ENCODE results near the gene CC2D1A.

CC2D1A gene

GRCh38 chr19:13905634-13906520 lies at the start of gene CC2D1A, which contains the start of gene BRME1:
Gene CC2D1A, plus strand, starts transcription at chr19:13906201. Its CDS starts 241 bp downstream, at chr19:13906442.
Gene BRME1, minus strand, starts transcription at chr19:13906117. Its CDS starts 1,225 bp downstream, at chr19:13904892.
- peak; percentile 88 for DNase-seq (ENCODE audit: low read depth, low spot score)

GRCh38 chr19:13856497-13856896 lies 49.5 kb upstream of the CC2D1A start:
- DNase-seq (ENCODE audit: low read depth, low spot score), result no peak

DNA sequence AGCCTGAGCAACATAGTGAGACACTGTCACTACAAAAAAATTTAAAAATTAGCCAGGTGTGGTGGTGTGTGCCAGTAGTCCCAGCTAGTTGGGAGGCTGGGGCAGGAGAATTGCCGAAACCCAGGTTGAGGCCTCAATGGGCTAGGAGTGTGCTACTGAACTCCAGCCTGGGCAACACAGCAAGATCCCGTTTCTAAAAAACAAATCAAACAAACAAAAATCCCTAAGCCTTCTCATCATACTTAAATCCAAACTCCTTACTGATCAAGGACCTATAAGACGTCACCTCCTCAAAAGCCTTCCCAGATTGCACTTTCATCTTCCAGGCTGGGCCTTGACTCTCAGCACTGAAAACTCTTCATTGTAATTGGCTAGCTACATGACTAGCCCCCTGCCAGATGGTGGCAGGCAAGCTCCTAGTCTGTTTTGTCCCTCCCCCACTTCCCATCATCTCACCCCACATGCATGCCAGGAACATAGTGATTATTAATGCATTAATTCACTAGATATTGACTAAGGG lies 46.6 kb upstream of the CC2D1A start:
- DNase-seq (ENCODE audit: low read depth, low spot score), result no peak

DNA sequence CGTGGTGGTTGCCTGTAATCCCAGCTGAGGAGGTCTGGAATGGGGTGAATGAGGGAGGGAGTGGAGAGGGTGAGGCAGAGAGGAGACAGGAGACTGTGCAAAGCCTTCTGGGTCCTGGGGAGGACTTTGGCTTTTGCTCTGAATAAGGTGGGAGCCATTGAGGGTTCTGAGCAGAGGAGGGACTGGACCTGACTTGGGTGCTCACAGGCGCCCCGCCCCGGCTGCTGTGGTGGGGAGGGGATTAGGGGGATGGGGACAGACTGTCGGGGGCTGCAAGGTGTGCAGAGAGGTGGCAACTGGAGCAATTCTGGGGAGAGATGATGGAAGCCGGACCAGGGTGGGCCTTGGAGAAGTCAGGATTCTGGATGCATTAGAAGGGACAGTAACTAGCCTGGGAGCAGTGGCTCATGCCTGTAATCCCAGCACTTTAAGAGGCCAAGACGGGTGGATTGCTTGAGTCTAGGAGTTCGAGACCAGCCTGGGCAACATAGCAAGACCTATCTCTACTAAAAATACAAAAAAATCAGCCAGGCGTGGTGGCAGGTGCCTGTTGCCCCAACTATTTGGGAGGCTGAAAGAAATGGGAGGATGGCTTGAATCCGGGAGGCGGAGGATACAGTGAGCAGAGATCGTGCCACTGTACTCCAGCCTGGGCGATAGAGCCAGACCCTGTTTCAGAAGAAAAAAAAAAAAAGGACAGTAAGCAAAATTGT lies 45.2 kb upstream of the CC2D1A start:
- DNase-seq (ENCODE audit: low read depth, low spot score), result no peak

GRCh38 chr19:13861392-13861713 lies 44.6 kb upstream of the CC2D1A start:
- DNase-seq (ENCODE audit: low read depth, low spot score), result no peak

DNA sequence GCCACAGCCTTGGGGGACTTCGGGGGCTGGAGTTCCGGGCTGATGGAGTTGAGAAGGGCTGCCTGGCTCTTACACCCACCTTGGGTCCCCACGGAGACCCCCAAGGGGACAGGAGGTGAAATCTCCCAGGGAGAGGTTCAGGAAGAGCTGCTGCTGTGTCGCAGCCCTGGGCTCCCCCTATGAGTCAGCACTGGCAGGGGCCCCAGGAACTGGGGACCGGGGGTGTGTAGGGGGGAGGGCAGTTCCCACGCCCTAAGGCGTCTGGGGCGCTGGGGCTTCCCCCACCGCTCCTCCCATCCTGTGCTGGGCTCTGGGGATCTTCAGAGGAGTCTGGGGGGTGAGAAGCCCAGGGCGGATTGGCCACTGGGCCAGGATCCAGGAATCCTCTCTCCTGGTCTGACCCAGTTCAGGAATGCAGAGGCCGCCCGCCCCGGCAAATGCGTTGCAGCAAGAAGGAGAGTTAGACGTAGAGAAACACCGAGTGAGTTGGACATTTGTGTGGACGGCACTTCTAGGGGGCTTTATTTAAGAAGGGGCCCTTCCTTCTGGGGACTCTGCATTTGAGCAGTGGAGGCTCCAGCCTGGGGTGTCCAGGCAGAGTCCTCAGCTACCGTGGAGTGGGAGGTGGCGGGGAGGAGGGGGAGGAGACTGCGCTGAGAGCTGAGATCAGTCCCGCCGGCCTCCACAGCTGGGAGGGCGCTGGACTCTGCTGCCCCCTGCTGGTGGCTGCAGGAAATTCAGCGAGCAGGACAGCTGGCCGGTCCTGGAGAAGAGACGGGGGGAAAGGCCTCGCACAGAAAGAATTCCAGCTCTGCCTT lies 44.1 kb upstream of the CC2D1A start:
- DNase-seq (ENCODE audit: low read depth, low spot score), result peak; percentile 81

DNA sequence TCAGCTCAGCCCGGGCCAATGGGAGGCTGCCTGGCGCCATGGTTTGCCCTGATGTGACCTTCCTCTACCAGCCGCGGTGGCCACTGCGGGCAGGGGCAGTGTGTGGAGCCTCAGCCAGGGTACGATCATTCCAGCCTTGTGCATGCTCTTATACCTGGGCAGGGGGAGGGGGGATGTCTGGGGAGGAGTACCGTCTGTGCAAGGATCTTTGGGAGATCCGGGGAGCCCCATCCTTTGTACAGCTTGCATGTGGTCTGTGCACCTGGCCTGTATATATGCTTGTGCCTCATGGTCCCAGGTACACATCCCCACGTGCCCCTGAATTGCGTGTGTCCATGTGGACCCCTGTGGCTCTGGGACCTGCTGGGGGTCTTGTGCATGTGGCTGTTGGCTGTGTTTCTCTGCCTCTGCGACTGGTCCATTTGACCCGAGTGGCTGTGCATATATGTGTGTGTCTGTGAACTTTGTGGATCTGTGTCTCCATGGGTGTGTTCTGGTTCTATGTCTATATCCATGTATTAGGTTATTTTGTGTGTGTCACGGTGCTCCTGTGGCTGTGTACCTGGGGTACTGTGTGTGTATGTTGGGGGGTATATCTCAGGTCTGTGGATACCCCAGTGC lies 41.8 kb upstream of the CC2D1A start:
- DNase-seq (ENCODE audit: low read depth, low spot score), result no peak

DNA sequence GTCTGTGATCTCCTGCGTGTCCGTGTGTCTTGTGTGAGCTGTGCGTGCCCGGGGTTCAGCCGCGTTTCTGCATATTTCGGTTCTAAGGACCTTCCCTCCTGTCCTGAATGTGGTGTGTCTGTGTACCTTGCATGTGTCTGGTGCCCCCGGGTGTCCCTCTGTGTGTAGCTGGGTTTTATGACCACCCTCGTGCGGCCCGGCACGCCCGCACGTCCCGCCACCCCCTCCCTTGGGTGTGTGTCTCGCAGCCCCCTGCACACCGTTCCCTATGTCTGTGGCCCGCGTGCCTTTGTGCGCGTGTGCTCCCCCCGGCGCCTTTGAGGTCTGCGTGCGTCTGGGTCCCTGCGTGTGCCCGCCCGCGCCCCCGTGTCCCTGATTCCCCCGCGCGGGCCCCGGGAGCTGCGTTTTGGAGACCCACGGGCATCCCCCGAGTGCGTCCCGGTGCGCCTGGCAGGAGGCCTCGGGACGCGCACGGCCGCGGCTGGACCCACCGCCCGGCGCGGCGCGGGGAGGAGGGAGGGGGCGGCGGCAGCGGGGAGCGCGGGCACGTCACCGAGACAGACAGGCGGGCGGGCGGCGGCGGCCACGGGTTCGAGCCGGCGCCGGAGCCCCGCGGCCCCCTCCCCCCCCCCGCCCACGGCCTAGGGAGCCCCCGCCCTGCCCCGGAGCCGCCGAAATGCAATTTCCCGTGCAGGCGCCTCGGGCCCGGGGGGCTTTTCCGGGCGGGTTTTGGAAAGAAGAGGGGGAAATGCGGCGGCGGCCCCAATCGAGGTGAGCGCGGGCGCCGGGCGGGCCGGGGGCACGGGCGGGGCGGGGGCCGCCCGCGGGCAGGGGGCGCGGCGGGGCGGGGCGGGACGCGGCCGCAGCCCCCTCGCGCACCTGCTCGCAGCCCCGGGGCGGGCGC lies 41.1 kb upstream of the CC2D1A start:
- DNase-seq (ENCODE audit: low read depth, low spot score), result no peak

- DNase-seq (ENCODE audit: low read depth, low spot score), result no peak
Measured at GRCh38 chr19:13865571-13866462, 40.2 kb upstream of the CC2D1A start.

DNA sequence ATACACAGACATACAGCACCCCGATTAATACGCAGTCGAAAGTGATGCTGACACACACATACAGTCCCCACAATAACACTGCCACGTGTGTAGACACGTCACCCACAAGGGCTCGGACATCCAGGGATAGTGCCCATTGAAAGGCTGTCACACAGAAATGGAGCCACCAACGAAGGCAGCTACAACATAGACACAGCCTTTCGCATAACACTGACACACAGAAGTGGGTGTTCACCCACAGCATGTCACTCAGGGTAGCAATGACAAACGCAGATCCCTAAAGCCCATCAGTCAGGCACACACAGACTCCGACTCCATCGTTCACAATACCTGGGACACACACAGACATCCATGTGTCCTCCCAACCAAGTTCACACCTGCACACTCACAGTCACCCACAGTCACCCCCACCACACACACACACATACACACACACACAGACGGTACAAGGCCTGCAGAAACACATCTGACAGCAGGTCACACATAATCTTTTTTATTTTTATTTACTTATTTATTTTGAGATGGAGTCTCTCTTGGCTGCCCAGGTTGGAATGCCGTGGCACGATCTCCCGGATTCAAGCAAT lies 39.4 kb upstream of the CC2D1A start:
- no peak for DNase-seq (ENCODE audit: low read depth, low spot score)

DNA sequence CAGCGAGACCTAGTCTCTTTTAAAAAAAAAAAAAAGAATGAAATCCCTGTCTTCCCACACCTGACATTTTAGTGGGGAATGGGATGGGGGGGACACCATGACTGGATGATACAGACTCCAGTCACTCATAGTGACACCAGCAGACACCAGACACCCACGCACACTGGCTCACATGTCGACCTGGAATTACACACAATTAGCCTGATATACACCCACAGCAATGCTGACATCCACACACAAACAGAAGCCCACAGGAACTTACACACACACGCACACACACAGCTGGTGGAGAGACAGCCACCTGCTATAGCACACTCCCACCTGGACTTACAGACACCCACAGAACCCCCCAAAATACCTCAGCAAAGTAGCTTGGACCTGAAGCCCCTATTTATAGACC lies 37.3 kb upstream of the CC2D1A start:
- DNase-seq (ENCODE audit: low read depth, low spot score), result no peak

DNA sequence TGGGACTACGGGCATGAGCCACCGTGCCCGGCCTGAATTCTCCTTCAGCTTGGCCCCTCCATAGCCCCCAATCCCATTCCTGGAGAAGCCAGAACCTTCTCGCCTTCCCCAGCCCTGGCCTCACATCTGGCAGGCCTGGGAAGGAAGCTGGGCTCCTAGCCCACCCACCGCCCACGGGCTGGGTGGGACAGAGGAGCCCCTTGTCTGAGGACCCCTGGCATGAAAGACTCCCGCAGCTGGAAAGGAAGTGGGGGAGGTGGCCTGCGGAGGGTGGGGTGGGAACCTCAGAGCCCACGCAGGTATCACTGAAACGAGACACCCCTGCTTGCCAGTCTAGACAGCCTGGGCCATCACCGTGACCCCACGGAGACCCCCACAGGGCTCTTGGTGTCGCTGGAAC lies 36.7 kb upstream of the CC2D1A start:
- DNase-seq (ENCODE audit: low read depth, low spot score), result no peak

GRCh38 chr19:13870873-13871272 lies 35.1 kb upstream of the CC2D1A start:
- DNase-seq (ENCODE audit: low read depth, low spot score), result no peak

GRCh38 chr19:13872339-13872694 lies 33.7 kb upstream of the CC2D1A start:
- DNase-seq (ENCODE audit: low read depth, low spot score), result no peak

DNA sequence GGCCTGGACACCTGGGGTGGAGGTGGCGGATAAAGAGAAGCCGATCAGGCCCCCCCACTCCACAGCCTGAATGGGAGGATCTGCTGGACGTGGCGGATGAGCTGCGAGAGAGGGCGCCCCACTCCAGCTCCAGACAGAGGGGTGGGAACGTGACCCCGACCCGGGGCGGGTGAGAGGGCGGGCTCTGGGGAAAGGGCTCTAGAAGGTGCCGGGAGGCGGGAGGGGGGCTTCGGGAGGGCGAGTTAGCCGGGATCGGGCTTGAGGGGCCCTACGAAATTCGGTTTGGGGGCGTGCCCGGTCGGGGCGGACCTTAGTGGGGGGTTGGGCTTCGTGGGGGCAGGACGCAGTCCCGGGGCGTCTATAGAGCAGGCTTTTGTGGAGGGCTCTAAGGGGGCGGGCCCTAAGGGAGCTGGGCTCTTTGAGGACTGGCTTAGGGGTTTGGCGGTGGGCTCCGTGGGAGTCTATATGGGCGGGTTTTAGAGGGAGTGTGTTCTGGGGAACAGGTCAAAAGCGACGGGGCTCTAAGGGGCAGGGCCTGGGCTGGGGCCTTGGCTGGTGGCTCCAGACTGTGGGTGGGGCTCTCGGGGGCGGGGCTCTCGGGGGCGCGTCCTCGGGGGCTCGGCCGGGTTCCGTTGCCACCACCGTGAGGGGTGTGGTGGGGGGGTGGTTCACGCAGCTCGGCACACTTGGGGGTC lies 33.2 kb upstream of the CC2D1A start:
- DNase-seq (ENCODE audit: low read depth, low spot score), result no peak

- no peak for DNase-seq (ENCODE audit: low read depth, low spot score)
Measured at GRCh38 chr19:13873834-13874515, 32.0 kb upstream of the CC2D1A start.

DNA sequence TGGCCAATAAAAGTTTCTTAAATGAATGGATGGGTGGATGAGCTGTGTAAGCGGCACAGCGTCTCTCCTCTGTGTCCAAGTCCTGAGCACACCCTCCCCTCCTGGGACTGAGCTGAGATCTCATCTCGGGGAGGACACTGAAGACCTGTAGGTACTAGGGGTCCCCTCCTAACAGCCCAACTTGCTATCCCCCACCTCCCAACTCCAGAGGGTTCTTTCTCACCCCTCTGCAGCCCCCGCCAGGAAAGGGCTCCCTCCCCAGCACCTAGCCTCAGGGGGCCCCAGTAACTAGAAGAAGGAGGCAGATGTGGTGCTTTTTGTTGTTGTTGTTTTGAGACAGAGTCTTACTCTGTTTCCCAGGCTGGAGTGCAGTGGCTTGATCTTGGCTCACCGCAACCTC lies 30.2 kb upstream of the CC2D1A start:
- no peak for DNase-seq (ENCODE audit: low read depth, low spot score)

GRCh38 chr19:13876834-13877233 lies 29.2 kb upstream of the CC2D1A start, which contains the start of gene NANOS3:
Gene NANOS3, plus strand, starts transcription at chr19:13877134. Its CDS starts 115 bp downstream, at chr19:13877249.
- DNase-seq (ENCODE audit: low read depth, low spot score), result no peak
